Stimulated activated CD8-positive, alpha-beta memory T cell treated with anti-CD3 and anti-CD28 coated beads, Interleukin-7, amount 100 ng/mL, for 1 hour (primary cell): ENCODE results near the gene FGFRL1.

Experiments used
- DNase-seq, 2 donors: peaks; one replicate each; pipeline ENCODE4 v3.0.0-alpha.2; 2020; ENCODE audit warnings: low read depth in 2 of 2

The FGFRL1 gene

GRCh38 chr4:1075225-1075624 is 63.8 kb downstream of the FGFRL1 start:
- DNase-seq, result no peak

- DNase-seq, result no peak
Measured at GRCh38 chr4:1075809-1076699, 64.6 kb downstream of the FGFRL1 start.
